HG03442 (cell line): ENCODE measurements around the gene BNC2.
"Not testable (repeated sequence)": the region's sequence is repeated elsewhere in the genome, so short reads cannot be mapped to it uniquely, and the experiment has no call there.

Experiments
- ATAC-seq: cut with Tn5 transposase; IDR thresholded peaks from one replicate; pipeline ENCODE4 v1.9.1; 2021; ENCODE audit warnings: mild to moderate bottlenecking, moderate library complexity; ENCODE audit not compliant: unreplicated experiment

BNC2 gene

GRCh38 chr9:16870596-16871335 lies at the start of gene BNC2:
TSS of gene BNC2 (minus strand) at chr9:16870670. CDS start at chr9:16870648, 22 bp downstream.
- no peak for ATAC-seq

GRCh38 chr9:16918920-16919319 lies 48.5 kb upstream of the BNC2 start:
- ATAC-seq, result no peak

- ATAC-seq, result no peak
Measured at GRCh38 chr9:16915126-16915831, 44.8 kb upstream of the BNC2 start.

GRCh38 chr9:16912197-16912596 lies 41.7 kb upstream of the BNC2 start:
- ATAC-seq, result no peak

- not testable (repeated sequence) for ATAC-seq
Measured at GRCh38 chr9:16908206-16908605, 37.7 kb upstream of the BNC2 start.

GRCh38 chr9:16904655-16905054 lies 34.2 kb upstream of the BNC2 start:
- ATAC-seq, result no peak

- ATAC-seq, result no peak
Measured at GRCh38 chr9:16901590-16901989, 31.1 kb upstream of the BNC2 start.

- no peak for ATAC-seq
Measured at GRCh38 chr9:16899606-16900005, 29.1 kb upstream of the BNC2 start.

- no peak for ATAC-seq
Measured at GRCh38 chr9:16898464-16898863, 28.0 kb upstream of the BNC2 start.

- no peak for ATAC-seq
Measured at GRCh38 chr9:16888594-16888993, 18.1 kb upstream of the BNC2 start.

- ATAC-seq, result no peak
Measured at GRCh38 chr9:16885931-16886330, 15.5 kb upstream of the BNC2 start.

- ATAC-seq, result no peak
Measured at GRCh38 chr9:16884952-16885513, 14.6 kb upstream of the BNC2 start.

- ATAC-seq, result no peak
Measured at GRCh38 chr9:16884373-16884772, 13.9 kb upstream of the BNC2 start.

- ATAC-seq, result no peak
Measured at GRCh38 chr9:16883586-16883985, 13.1 kb upstream of the BNC2 start.

GRCh38 chr9:16882440-16882839 lies 12.0 kb upstream of the BNC2 start:
- ATAC-seq, result not testable (repeated sequence)

GRCh38 chr9:16879416-16879815 lies 8.9 kb upstream of the BNC2 start:
- ATAC-seq, result no peak

GRCh38 chr9:16877256-16877655 lies 6.8 kb upstream of the BNC2 start:
- no peak for ATAC-seq

GRCh38 chr9:16873126-16873802 lies 2.8 kb upstream of the BNC2 start:
- no peak for ATAC-seq

GRCh38 chr9:16871336-16872151 lies 1.1 kb upstream of the BNC2 start:
- ATAC-seq, result no peak

- ATAC-seq, result no peak
Measured at GRCh38 chr9:16869882-16870595, 431 bp downstream of the BNC2 start.
